IPS DF 6.9 (cell line): ENCODE data around the gene MAGED1.

Experiments used
- DNase-seq: peaks from one replicate; pipeline ENCODE4 v3.0.0-alpha.2; 2013; ENCODE audit warnings: low read depth, low spot score
- H3K27ac ChIP-seq: one replicate; pipeline ENCODE4 v1.5.1; 2013; ENCODE audit warnings: low read length, control low read depth
- H3K27me3 ChIP-seq: 2 replicates; pipeline ENCODE4 v1.6.1; 2013; ENCODE audit warnings: mild to moderate bottlenecking, low read length; ENCODE audit not compliant: control insufficient read depth, insufficient read depth
- H3K36me3 ChIP-seq: 2 replicates; pipeline ENCODE4 v1.6.1; 2013; ENCODE audit warnings: low read length; ENCODE audit not compliant: control insufficient read depth, insufficient read depth
- H3K4me1 ChIP-seq: 2 replicates; pipeline ENCODE4 v1.6.1; 2013; ENCODE audit warnings: low read length; ENCODE audit not compliant: control insufficient read depth, insufficient read depth
- H3K4me3 ChIP-seq: 2 replicates; pipeline ENCODE4 v1.5.1; 2013; ENCODE audit warnings: mild to moderate bottlenecking, low read length
- H3K9me3 ChIP-seq: 2 replicates; pipeline ENCODE4 v1.6.1; 2013; ENCODE audit warnings: low read length, inconsistent platforms; ENCODE audit not compliant: control insufficient read depth, insufficient read depth
- WGBS: extraction: QIAGEN DNeasy Blood & Tissue Kit; methylation state at CpG from one replicate; pipeline ENCODE4 v1.1.7; 2013; ENCODE audit warnings: mixed read lengths, missing lambda C conversion rate; ENCODE audit not compliant: insufficient read length, insufficient coverage; 5-methylcytosine and 5-hydroxymethylcytosine counted together

The MAGED1 gene

DNA sequence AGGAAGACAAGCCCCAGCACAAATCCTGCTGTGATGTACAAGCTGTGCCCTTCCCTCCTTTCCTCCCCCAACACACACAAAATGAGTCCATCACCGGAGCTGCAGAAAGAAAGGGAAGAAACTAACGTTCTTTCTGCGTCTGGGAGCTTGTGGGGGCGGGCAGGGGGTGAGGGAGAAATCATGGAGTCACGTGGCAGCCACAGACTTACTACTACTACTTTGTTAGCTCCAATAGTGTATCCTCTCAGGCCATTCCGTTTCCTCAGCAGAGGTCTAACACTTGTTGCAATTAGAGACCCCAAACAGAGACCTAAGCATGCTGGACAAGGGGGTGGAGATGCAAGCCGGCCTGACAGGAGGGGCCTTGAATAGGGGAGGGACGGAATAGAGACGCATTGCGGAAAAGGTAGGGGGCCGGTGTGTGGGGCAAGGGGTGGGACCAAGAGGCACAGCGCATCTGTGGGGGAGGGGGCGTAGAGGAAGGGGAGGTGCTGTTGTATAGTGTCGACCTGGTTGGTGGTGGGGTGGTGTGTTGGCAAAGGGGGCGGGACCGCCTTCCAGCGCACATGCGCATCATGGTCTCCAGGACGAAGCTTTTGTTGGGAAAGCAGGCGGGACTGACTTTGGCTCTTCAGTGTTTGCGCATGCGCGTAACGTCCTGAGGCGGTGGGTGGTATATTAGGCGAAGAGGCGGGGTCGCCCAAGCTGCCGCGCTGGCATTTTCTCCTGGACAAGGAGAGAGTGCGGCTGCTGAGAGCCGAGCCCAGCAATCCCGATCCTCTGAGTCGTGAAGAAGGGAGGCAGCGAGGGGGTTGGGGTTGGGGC is at the start of gene MAGED1:
Gene MAGED1, plus strand, starts transcription at position 703 of the 825 bp plus-strand sequence. CDS start 682 bp downstream, outside the sequence.
- peaks cover 11% of the 10 kb centered on the region for H3K36me3 ChIP-seq
- peak within 1 kb of the TSS; percentile 82; the same call in 1 of the 2 replicates for H3K4me3 ChIP-seq
- no peak within 1 kb of the TSS for H3K27ac ChIP-seq
- no peaks in the 10 kb centered on the region for H3K4me1 ChIP-seq
- WGBS = no CpG with 5 or more reads among the region's 35 CpGs
- no peaks in the 10 kb centered on the region for H3K27me3 ChIP-seq
- H3K9me3 ChIP-seq = no peaks in the 10 kb centered on the region
- DNase-seq = peak; percentile 85

GRCh38 chrX:51847463-51847862 is 46.0 kb upstream of the MAGED1 start:
- Histone ChIP-seq H3K4me3 (no peak overlapping the region), H3K27ac (no peak overlapping the region), H3K9me3 (no peaks in the 10 kb centered on the region), H3K36me3 (no peaks in the 10 kb centered on the region), H3K4me1 (peaks cover 1% of the 10 kb centered on the region; the same call in 1 of the 2 replicates), H3K27me3 (no peaks in the 10 kb centered on the region)
- DNase-seq = no peak
- WGBS = no CpG with 5 or more reads among the region's 3 CpGs

GRCh38 chrX:51851507-51852085 is 41.8 kb upstream of the MAGED1 start:
- no peak overlapping the region for H3K4me3 ChIP-seq
- no peak overlapping the region for H3K27ac ChIP-seq
- no peaks in the 10 kb centered on the region for H3K27me3 ChIP-seq
- H3K9me3 ChIP-seq = no peaks in the 10 kb centered on the region
- WGBS = no CpG with 5 or more reads among the region's 3 CpGs
- no peaks in the 10 kb centered on the region for H3K36me3 ChIP-seq
- H3K4me1 ChIP-seq = peaks cover 1% of the 10 kb centered on the region; the same call in 1 of the 2 replicates
- no peak for DNase-seq

- Histone ChIP-seq H3K27ac (peak overlapping the region; percentile 73), H3K27me3 (no peaks in the 10 kb centered on the region), H3K4me3 (no peak overlapping the region), H3K4me1 (peaks cover 1% of the 10 kb centered on the region; the same call in 1 of the 2 replicates), H3K9me3 (no peaks in the 10 kb centered on the region), H3K36me3 (no peaks in the 10 kb centered on the region)
- DNase-seq = no peak
- WGBS = no CpG with 5 or more reads among the region's 1 CpG
Measured at GRCh38 chrX:51852096-51852495, 41.3 kb upstream of the MAGED1 start.

- H3K36me3 ChIP-seq = no peaks in the 10 kb centered on the region
- DNase-seq = no peak
- H3K4me1 ChIP-seq = peaks cover 1% of the 10 kb centered on the region; the same call in 1 of the 2 replicates
- no peaks in the 10 kb centered on the region for H3K27me3 ChIP-seq
- WGBS = no CpG with 5 or more reads among the region's 3 CpGs
- no peak overlapping the region for H3K27ac ChIP-seq
- no peak overlapping the region for H3K4me3 ChIP-seq
- no peaks in the 10 kb centered on the region for H3K9me3 ChIP-seq
Measured at GRCh38 chrX:51852621-51853020, 40.8 kb upstream of the MAGED1 start.

DNA sequence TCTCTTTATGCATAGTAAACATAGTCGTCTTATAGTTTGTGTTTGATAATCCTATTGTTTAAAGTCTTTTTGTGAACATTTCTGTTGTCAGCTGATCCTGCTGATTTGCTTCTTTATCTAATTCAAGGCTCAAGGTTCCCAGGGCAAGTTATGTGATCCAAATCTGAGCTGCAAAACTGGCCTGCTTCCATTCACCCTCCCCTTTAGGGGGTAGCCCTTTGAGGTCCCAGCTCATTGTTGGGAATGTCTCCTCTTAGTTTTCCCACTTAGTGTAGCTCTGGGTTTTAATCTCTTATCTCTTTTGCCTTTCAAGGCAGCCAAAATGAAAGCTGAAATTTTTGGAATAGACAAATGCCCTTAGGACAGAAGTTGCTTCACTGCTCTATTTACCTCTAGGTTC is 40.2 kb upstream of the MAGED1 start:
- H3K27me3 ChIP-seq = no peaks in the 10 kb centered on the region
- H3K9me3 ChIP-seq = no peaks in the 10 kb centered on the region
- peaks cover 1% of the 10 kb centered on the region; the same call in 1 of the 2 replicates for H3K4me1 ChIP-seq
- DNase-seq = no peak
- no CpG with 5 or more reads among the region's 1 CpG for WGBS
- no peaks in the 10 kb centered on the region for H3K36me3 ChIP-seq
- H3K4me3 ChIP-seq = no peak overlapping the region
- no peak overlapping the region for H3K27ac ChIP-seq

DNA sequence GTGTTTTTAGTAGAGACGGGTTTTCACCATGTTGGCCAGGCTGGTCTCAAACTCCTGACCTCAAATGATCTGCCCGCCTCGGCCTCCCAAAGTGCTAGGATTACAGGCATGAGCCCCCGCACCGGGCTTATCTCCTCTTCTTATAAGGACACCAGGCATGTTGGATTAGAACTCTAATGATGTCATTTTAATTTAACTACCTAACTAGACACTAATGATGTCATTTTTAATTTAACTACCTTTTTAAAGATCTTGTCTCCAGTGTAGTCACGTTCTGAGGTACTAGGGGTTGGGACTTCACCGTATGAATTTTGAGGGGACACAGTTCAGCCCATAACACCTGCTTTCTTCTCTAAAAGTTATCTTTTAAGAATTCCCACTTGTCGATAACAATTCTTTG is 37.7 kb upstream of the MAGED1 start:
- 100% methylated on average over 1 of the region's 8 CpGs for WGBS
- DNase-seq = no peak

GRCh38 chrX:51857159-51857733 is 36.2 kb upstream of the MAGED1 start:
- H3K4me3 ChIP-seq = no peak overlapping the region
- DNase-seq = no peak
- no peak overlapping the region for H3K27ac ChIP-seq
- no peaks in the 10 kb centered on the region for H3K4me1 ChIP-seq
- H3K27me3 ChIP-seq = no peaks in the 10 kb centered on the region
- H3K9me3 ChIP-seq = no peaks in the 10 kb centered on the region
- WGBS = no CpG with 5 or more reads among the region's 1 CpG
- no peaks in the 10 kb centered on the region for H3K36me3 ChIP-seq

More for the DNA sequence above, 37.7 kb upstream of the MAGED1 start:
- Histone ChIP-seq H3K36me3 (no peaks in the 10 kb centered on the region), H3K27ac (no peak overlapping the region), H3K27me3 (no peaks in the 10 kb centered on the region), H3K4me1 (no peaks in the 10 kb centered on the region), H3K9me3 (no peaks in the 10 kb centered on the region), H3K4me3 (no peak overlapping the region)

- DNase-seq = no peak
Measured at GRCh38 chrX:51860679-51861078, 32.7 kb upstream of the MAGED1 start.

DNA sequence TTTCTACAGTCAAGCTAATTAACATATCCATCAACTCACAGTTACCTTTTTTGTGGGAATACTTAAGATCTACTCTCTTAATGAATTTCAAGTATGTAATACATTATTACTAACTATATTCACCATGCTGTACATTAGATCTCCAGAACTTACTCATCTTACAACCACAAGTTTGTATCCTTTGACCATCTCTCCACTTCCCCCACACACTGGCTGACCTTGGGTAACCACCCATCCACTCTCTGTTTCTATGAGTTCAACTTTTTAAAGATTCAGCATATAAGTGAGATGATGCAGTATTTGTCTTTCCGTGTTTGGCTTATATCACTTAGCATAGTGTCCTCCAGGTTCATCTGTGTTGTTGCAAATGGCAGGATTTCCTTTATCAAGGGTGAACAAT is 30.5 kb upstream of the MAGED1 start:
- H3K4me1 ChIP-seq = no peaks in the 10 kb centered on the region
- no peaks in the 10 kb centered on the region for H3K36me3 ChIP-seq
- H3K4me3 ChIP-seq = no peak overlapping the region
- H3K27me3 ChIP-seq = no peaks in the 10 kb centered on the region
- H3K27ac ChIP-seq = no peak overlapping the region
- no peaks in the 10 kb centered on the region for H3K9me3 ChIP-seq
- no CpG with 5 or more reads among the region's 1 CpG for WGBS
- no peak for DNase-seq

More at GRCh38 chrX:51860679-51861078, 32.7 kb upstream of the MAGED1 start:
- WGBS = no CpG with 5 or more reads among the region's 2 CpGs
- Histone ChIP-seq H3K4me1 (no peaks in the 10 kb centered on the region), H3K36me3 (no peaks in the 10 kb centered on the region), H3K27me3 (no peaks in the 10 kb centered on the region), H3K27ac (no peak overlapping the region), H3K4me3 (no peak overlapping the region), H3K9me3 (no peaks in the 10 kb centered on the region)
